ENCODE data around the gene BARD1.

The BARD1 gene

GRCh38 chr2:214782671-214783070 lies 26.8 kb downstream of the BARD1 start:
- Histone ChIP-seq H4K20me1 (no peaks in the 10 kb centered on the region), H3K4me1 (no peaks in the 10 kb centered on the region), H3K4me3 (no peak overlapping the region), H3K27me3 (no peaks in the 10 kb centered on the region), H3K36me3 (peaks cover 40 to 96% (median 87%) of the 10 kb centered on the region in 11 experiments), H3K9me3 (replicated peaks in 1 of 11) (peaks cover 17 to 76% (median 60%) of the 10 kb centered on the region in 11 experiments), H3K27ac (no peak overlapping the region), H3K9ac (no peak overlapping the region), H3K4me2 (no peak overlapping the region)
- no peak for TF ChIP-seq Cebpa-rat (IDR thresholded peaks at IDR 0.05)

- no peak for TF ChIP-seq Cebpa-rat (IDR thresholded peaks at IDR 0.05)
- no peaks in the 10 kb centered on the region for H3K27me3 ChIP-seq
- no peak overlapping the region for H3K4me2 ChIP-seq
- peaks cover 40 to 99% (median 92%) of the 10 kb centered on the region in 11 experiments for H3K36me3 ChIP-seq
- H3K27ac ChIP-seq: no peak overlapping the region
- peaks cover 0 to 5% (median 0%) of the 10 kb centered on the region in 10 experiments; a peak in 2 of 20 replicates for H3K4me1 ChIP-seq
- peaks cover 17 to 90% (median 75%) of the 10 kb centered on the region in 11 experiments for H3K9me3 ChIP-seq (replicated peaks in 1 of 11)
- H4K20me1 ChIP-seq: no peaks in the 10 kb centered on the region
- no peak overlapping the region for H3K4me3 ChIP-seq
- no peak overlapping the region for H3K9ac ChIP-seq
These were observed 28.3 kb downstream of the BARD1 start for GRCh38 chr2:214781226-214781625.

- no peak overlapping the region for H3K27ac ChIP-seq
- peaks cover 0 to 65% (median 57%) of the 10 kb centered on the region in 11 experiments; a peak in 20 of 22 replicates for H3K9me3 ChIP-seq (replicated peaks in 1 of 11)
- no peak overlapping the region; a peak in 1 of 22 replicates for H3K4me2 ChIP-seq
- no peak overlapping the region for H3K9ac ChIP-seq
- no peaks in the 10 kb centered on the region for H4K20me1 ChIP-seq
- no peaks in the 10 kb centered on the region for H3K27me3 ChIP-seq
- no peak for TF ChIP-seq Cebpa-rat (IDR thresholded peaks at IDR 0.05)
- no peak overlapping the region for H3K4me3 ChIP-seq
- H3K36me3 ChIP-seq: peaks cover 20 to 96% (median 74%) of the 10 kb centered on the region in 11 experiments
- H3K4me1 ChIP-seq: peaks cover 0 to 20% (median 2%) of the 10 kb centered on the region in 10 experiments; a peak in 8 of 20 replicates
These were observed 33.5 kb downstream of the BARD1 start for GRCh38 chr2:214775971-214776370.

GRCh38 chr2:214774108-214774507 lies 35.4 kb downstream of the BARD1 start:
- H3K36me3 ChIP-seq: peaks cover 1 to 96% (median 64%) of the 10 kb centered on the region in 11 experiments; a peak in 20 of 22 replicates
- H4K20me1 ChIP-seq: no peaks in the 10 kb centered on the region; a peak in 1 of 22 replicates
- H3K4me2 ChIP-seq: peak overlapping the region in 5 of 11 experiments; percentile 7 to 30 (median 12); a peak in 5 of 22 replicates
- no peak overlapping the region for H3K27ac ChIP-seq
- no peak for TF ChIP-seq Cebpa-rat (IDR thresholded peaks at IDR 0.05)
- no peaks in the 10 kb centered on the region for H3K27me3 ChIP-seq
- peaks cover 0 to 48% (median 39%) of the 10 kb centered on the region in 11 experiments; a peak in 20 of 22 replicates for H3K9me3 ChIP-seq (replicated peaks in 1 of 11)
- H3K4me3 ChIP-seq: no peak overlapping the region
- H3K4me1 ChIP-seq: peaks cover 0 to 20% (median 2%) of the 10 kb centered on the region in 10 experiments; a peak in 8 of 20 replicates
- H3K9ac ChIP-seq: no peak overlapping the region

GRCh38 chr2:214772443-214773015 lies 37.0 kb downstream of the BARD1 start:
- H3K4me3 ChIP-seq: no peak overlapping the region
- H3K9ac ChIP-seq: no peak overlapping the region
- H3K27me3 ChIP-seq: no peaks in the 10 kb centered on the region
- TF ChIP-seq Cebpa-rat (IDR thresholded peaks at IDR 0.05): no peak
- peaks cover 0 to 20% (median 2%) of the 10 kb centered on the region in 10 experiments; a peak in 8 of 20 replicates for H3K4me1 ChIP-seq
- H3K27ac ChIP-seq: no peak overlapping the region
- peaks cover 0 to 39% (median 35%) of the 10 kb centered on the region in 11 experiments; a peak in 20 of 22 replicates for H3K9me3 ChIP-seq (replicated peaks in 1 of 11)
- H3K36me3 ChIP-seq: peaks cover 12 to 97% (median 67%) of the 10 kb centered on the region in 11 experiments; a peak in 21 of 22 replicates
- H3K4me2 ChIP-seq: no peak overlapping the region
- no peaks in the 10 kb centered on the region; a peak in 1 of 22 replicates for H4K20me1 ChIP-seq

- Histone ChIP-seq H3K4me2 (no peak overlapping the region), H3K27ac (no peak overlapping the region), H3K36me3 (peaks cover 49 to 100% (median 93%) of the 10 kb centered on the region in 11 experiments), H3K9me3 (replicated peaks in 1 of 11) (peaks cover 0 to 2% (median 0%) of the 10 kb centered on the region in 11 experiments; a peak in 1 of 22 replicates), H3K4me3 (no peak overlapping the region), H3K27me3 (no peaks in the 10 kb centered on the region), H3K9ac (no peak overlapping the region), H4K20me1 (no peaks in the 10 kb centered on the region; a peak in 2 of 22 replicates), H3K4me1 (no peaks in the 10 kb centered on the region)
- TF ChIP-seq Cebpa-rat (IDR thresholded peaks at IDR 0.05): no peak
These were observed 44.3 kb downstream of the BARD1 start for GRCh38 chr2:214765180-214765579.

GRCh38 chr2:214753455-214753854 lies 56.0 kb downstream of the BARD1 start:
- Histone ChIP-seq H3K9me3 (replicated peaks in 1 of 11) (peaks cover 0 to 10% (median 0%) of the 10 kb centered on the region in 11 experiments; a peak in 1 of 22 replicates), H3K4me1 (no peaks in the 10 kb centered on the region), H3K27ac (no peak overlapping the region), H3K27me3 (no peaks in the 10 kb centered on the region), H4K20me1 (peaks cover 0 to 8% (median 0%) of the 10 kb centered on the region in 11 experiments; a peak in 1 of 22 replicates), H3K9ac (no peak overlapping the region), H3K4me2 (no peak overlapping the region), H3K36me3 (peaks cover 35 to 100% (median 92%) of the 10 kb centered on the region in 11 experiments), H3K4me3 (no peak overlapping the region)
- TF ChIP-seq Cebpa-rat (IDR thresholded peaks at IDR 0.05): no peak

GRCh38 chr2:214750529-214750928 lies 59.0 kb downstream of the BARD1 start:
- Histone ChIP-seq H3K4me2 (no peak overlapping the region), H3K4me1 (no peaks in the 10 kb centered on the region), H3K27me3 (no peaks in the 10 kb centered on the region), H3K9ac (no peak overlapping the region), H4K20me1 (peaks cover 0 to 8% (median 0%) of the 10 kb centered on the region in 11 experiments; a peak in 1 of 22 replicates), H3K27ac (no peak overlapping the region), H3K4me3 (no peak overlapping the region), H3K36me3 (peaks cover 35 to 88% (median 78%) of the 10 kb centered on the region in 11 experiments), H3K9me3 (replicated peaks in 1 of 11) (peaks cover 0 to 10% (median 0%) of the 10 kb centered on the region in 11 experiments; a peak in 5 of 22 replicates)
- TF ChIP-seq Cebpa-rat (IDR thresholded peaks at IDR 0.05): no peak

GRCh38 chr2:214747992-214748391 lies 61.5 kb downstream of the BARD1 start:
- Histone ChIP-seq H3K4me3 (no peak overlapping the region), H4K20me1 (peaks cover 0 to 8% (median 0%) of the 10 kb centered on the region in 11 experiments; a peak in 1 of 22 replicates), H3K27ac (no peak overlapping the region), H3K9me3 (replicated peaks in 1 of 11) (peaks cover 0 to 10% (median 0%) of the 10 kb centered on the region in 11 experiments; a peak in 6 of 22 replicates), H3K4me1 (no peaks in the 10 kb centered on the region), H3K27me3 (no peaks in the 10 kb centered on the region), H3K4me2 (no peak overlapping the region), H3K9ac (no peak overlapping the region), H3K36me3 (peaks cover 53 to 88% (median 77%) of the 10 kb centered on the region in 11 experiments)
- TF ChIP-seq Cebpa-rat (IDR thresholded peaks at IDR 0.05): no peak

Data from BLaER1 treated with 17β-estradiol and CSF1 and Interleukin-3, amounts not matched to agents 10 nM and 100 nM (cell line).